ENCODE measurements around the gene XYLT1. TPM values are rescaled to one million over a fixed set of nuclear protein-coding genes. Genes with fewer than 3 reads are reported as not detected.

The XYLT1 gene
- total and polyA plus RNA-seq, 10 of the 15 experiments (the other 5 are each of a cell fraction or from before 2014, with no cell fraction given): 0.88 to 14.8 (median 5.8) TPM

GRCh38 chr16:17258848-17259713, 211.7 kb downstream of the XYLT1 start (continued):
- no peak for TF ChIP-seq ZBTB11 (CRISPR knock-in tag; IDR thresholded peaks at IDR 0.05)

- Histone ChIP-seq H3K79me2 (ENCODE audit: control insufficient read depth, insufficient read depth, low read length) (no peaks in the 10 kb centered on the region), H3K27me3 (replicated peaks in 1 of 2; ENCODE audit: control insufficient read depth in 2 of 2, insufficient read depth in 2 of 2, low read length in 1 of 2) (no peaks in the 10 kb centered on the region), H3K4me2 (ENCODE audit: control insufficient read depth, insufficient read depth) (peak overlapping the region; percentile 95), H3K4me1 (ENCODE audit: control insufficient read depth, insufficient read depth, low read length) (peaks cover 33% of the 10 kb centered on the region), H3K9me3 (replicated peaks; ENCODE audit: control insufficient read depth, insufficient read depth, low read length) (no peaks in the 10 kb centered on the region), H4K20me1 (ENCODE audit: control insufficient read depth, insufficient read depth) (no peaks in the 10 kb centered on the region), H3K27ac (ENCODE audit: control insufficient read depth, insufficient read depth) (peak overlapping the region; percentile 93; the same call in 1 of the 2 replicates), H3K36me3 (ENCODE audit: control insufficient read depth in 2 of 2, insufficient read depth in 2 of 2, low read length in 1 of 2) (no peaks in the 10 kb centered on the region), H2AFZ (ENCODE audit: control insufficient read depth, low read depth, low read length) (no peak overlapping the region), H3K4me3 (no peak overlapping the region), H3K9ac (ENCODE audit: control insufficient read depth, insufficient read depth, low read length) (peak overlapping the region; percentile 73; the same call in 1 of the 2 replicates)
- ChIA-PET POLR2A (interaction anchor here (0.8 to 1.5 kb wide), 2 partner anchors 9 to 18 kb away, joined by 3 to 4 read pairs; no protein-coding TSS in a partner anchor), SMC1A (ENCODE audit: uncharacterized antibody, unreplicated experiment) (interaction anchor here (0.6 to 7.0 kb wide), 15 partner anchors 18 to 664 kb away, joined by 3 to 77 read pairs (median 3); no protein-coding TSS in a partner anchor), RAD21 (ENCODE audit: unreplicated experiment) (interaction anchor here (0.6 to 7.6 kb wide), 6 partner anchors 20 to 210 kb away, joined by 3 to 70 read pairs (median 12); no protein-coding TSS in a partner anchor), CTCF (interaction anchor here (0.6 to 7.5 kb wide), 19 partner anchors 11 to 321 kb away, joined by 3 to 57 read pairs (median 4); no protein-coding TSS in a partner anchor)
- 87% methylated on average over 2 of the region's 2 CpGs for WGBS (ENCODE audit: insufficient coverage, insufficient replicate concordance, low lambda C conversion rate, missing lambda C conversion rate)
- FAIRE-seq: no peak
- intact Hi-C loops (cut with micrococcal nuclease; ENCODE audit: unreplicated experiment) (loop anchor here (5.0 kb wide), 1 partner anchor 209 kb away; no protein-coding TSS in a partner anchor), in situ Hi-C loops (cut with MboI) (loop anchor here (5.0 kb wide), 1 partner anchor 209 kb away; no protein-coding TSS in a partner anchor)
- TF ChIP-seq IKZF2 (IDR thresholded peaks at IDR 0.05) (peak in 1 of 2 experiments; percentile 27; a peak in 1 of 4 replicates), NBN (IDR thresholded peaks at IDR 0.05) (peak; percentile 39; the same call in 1 of the 2 replicates), NFYB (IDR thresholded peaks at IDR 0.05; ENCODE audit: insufficient read depth, low read depth, low read length) (no peak), HDGF (IDR thresholded peaks at IDR 0.05) (0 out of 2 replicates have a peak, but pooled peaks have one; percentile 22)
- DNase-seq (ENCODE audit: low read depth, low spot score): no peak
- BruUV-seq (replicated peaks): no TSS peak
- ATAC-seq: no peak
Observed at GRCh38 chr16:17258077-17258599, 212.6 kb downstream of the XYLT1 start.

Measured in GM12878 (cell line).